ENCODE data around the gene PI16.

DNA sequence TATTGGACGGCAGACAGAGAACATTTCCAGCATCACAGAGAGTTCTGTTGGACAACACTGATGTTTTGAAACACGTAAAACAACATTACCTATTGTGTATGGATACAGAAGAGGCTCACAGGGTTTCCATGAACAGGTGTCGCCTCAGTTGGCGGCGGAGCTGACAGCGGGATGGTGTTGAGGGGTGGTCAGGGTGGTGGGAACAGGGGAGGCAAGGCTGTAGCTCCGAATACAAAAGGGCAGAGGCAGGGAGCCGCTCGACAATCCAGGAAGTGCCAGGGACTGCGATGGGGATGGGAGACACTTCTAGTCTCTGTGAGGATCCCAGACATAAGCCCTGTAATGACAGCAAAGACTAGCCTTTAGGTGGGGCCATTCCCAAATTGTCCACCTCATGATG, 14.5 kb upstream of the PI16 start:
- TF ChIP-seq, protein P1, sequence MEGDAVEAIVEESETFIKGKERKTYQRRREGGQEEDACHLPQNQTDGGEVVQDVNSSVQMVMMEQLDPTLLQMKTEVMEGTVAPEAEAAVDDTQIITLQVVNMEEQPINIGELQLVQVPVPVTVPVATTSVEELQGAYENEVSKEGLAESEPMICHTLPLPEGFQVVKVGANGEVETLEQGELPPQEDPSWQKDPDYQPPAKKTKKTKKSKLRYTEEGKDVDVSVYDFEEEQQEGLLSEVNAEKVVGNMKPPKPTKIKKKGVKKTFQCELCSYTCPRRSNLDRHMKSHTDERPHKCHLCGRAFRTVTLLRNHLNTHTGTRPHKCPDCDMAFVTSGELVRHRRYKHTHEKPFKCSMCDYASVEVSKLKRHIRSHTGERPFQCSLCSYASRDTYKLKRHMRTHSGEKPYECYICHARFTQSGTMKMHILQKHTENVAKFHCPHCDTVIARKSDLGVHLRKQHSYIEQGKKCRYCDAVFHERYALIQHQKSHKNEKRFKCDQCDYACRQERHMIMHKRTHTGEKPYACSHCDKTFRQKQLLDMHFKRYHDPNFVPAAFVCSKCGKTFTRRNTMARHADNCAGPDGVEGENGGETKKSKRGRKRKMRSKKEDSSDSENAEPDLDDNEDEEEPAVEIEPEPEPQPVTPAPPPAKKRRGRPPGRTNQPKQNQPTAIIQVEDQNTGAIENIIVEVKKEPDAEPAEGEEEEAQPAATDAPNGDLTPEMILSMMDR (IDR thresholded peaks at IDR 0.05; ENCODE audit: low read depth, low read length) = no peak
- TF ChIP-seq POLR2A (IDR thresholded peaks at IDR 0.05; ENCODE audit: extremely low read depth, insufficient read length) = no peak

All from NB4 (cell line).